ENCODE results near the gene CMTR2.

GRCh38 chr16:71282943-71283342 lies 6.3 kb downstream of the CMTR2 start:
- TF ChIP-seq CTCF (IDR thresholded peaks at IDR 0.05) (no peak), POLR2A (IDR thresholded peaks at IDR 0.05) (no peak)

Data from sigmoid colon (tissue), 3 donors.